Astrocyte of the spinal cord (primary cell): Measurements from ENCODE around the gene PKNOX1.
A peak's percentile ranks its signal among the peaks of the same experiment; 100 is the strongest.
"Not testable (repeated sequence)": the region's sequence is repeated elsewhere in the genome, so short reads cannot be mapped to it uniquely, and the experiment has no call there.

Experiments used
- DNase-seq: peaks from one replicate; pipeline ENCODE4 v3.0.0; 2011; ENCODE audit warnings: low read depth, low spot score
- H3K4me3 ChIP-seq: 2 replicates; pipeline ENCODE4 v1.5.1; 2011; ENCODE audit warnings: low read depth, mild to moderate bottlenecking, low read length, moderate library complexity
- CTCF ChIP-seq: IDR thresholded peaks from 2 replicates; pipeline ENCODE4 v1.5.1; 2012; ENCODE audit warnings: low read depth, mild to moderate bottlenecking, low read length, inconsistent platforms
- in situ Hi-C: cut with HindIII; loops from 2 replicates; pipeline ENCODE4 v1.10.0; 2017; ENCODE audit warnings: low sequenced_read_pairs

PKNOX1 gene

GRCh38 chr21:42986125-42986783 lies 11.9 kb downstream of the PKNOX1 start:
- in situ Hi-C loops, result no loop called here
- TF ChIP-seq CTCF, result no peak
- DNase-seq, result no peak
- H3K4me3 ChIP-seq, result no peak overlapping the region

DNA sequence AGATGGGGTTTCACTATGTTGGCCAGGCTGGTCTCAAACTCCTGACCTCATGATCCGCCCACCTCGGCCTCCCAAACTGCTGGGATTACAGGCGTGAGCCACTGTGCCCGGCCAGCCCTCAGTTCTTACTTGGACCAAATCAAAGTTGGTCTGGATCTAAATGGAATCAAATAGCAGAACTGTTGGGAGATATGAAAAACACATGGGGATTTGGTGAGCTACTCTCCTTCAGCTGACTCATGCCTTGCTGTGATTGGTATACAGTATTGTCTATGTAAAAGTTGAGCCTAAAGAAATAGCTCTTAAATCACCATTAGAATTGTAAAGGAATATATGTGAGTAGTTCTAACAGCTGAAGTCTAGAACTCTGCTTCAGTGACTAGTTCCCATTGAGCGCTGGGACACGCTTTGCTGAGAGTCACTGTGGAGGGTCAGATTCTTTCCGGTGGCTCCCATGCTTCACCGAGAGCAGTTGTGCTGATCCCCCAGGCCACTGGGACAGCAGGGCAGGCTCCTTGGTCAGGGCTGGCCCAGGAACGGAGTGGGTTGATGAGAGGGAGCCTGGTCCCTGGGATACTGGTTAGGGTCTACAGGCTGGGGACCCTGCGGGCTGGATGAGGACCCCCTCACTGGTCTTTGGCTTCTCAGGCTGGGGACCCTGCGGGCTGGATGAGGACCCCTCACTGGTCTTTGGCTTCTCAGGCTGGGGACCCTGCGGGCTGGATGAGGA lies 14.0 kb downstream of the PKNOX1 start:
- no peak for TF ChIP-seq CTCF
- in situ Hi-C loops, result no loop called here
- peak; percentile 42 for DNase-seq
- no peak overlapping the region for H3K4me3 ChIP-seq

DNA sequence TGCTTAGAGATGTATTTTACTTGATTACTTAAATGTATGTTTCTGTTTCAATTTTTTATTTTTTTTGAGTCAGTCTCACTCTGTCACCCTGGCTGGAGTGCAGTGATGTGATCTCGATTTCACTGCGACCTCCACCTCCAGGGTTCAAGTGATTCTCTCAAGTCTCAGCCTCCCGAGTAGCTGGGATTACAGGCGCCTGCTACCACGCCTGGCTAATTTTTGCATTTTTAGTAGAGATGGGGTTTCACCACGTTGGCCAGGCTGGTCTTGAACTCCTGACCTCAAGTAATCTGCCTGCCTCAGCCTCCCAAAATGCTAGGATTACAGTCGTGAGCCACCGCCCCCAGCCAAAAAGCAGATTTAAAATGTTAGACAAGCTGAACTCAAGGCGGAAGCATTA lies 15.0 kb downstream of the PKNOX1 start:
- H3K4me3 ChIP-seq, in situ Hi-C loops, DNase-seq: not testable (repeated sequence)

- in situ Hi-C loops, result no loop called here
- no peak overlapping the region for H3K4me3 ChIP-seq
- TF ChIP-seq CTCF, result no peak
- no peak for DNase-seq
Measured at GRCh38 chr21:42989816-42990650, 15.7 kb downstream of the PKNOX1 start.

DNA sequence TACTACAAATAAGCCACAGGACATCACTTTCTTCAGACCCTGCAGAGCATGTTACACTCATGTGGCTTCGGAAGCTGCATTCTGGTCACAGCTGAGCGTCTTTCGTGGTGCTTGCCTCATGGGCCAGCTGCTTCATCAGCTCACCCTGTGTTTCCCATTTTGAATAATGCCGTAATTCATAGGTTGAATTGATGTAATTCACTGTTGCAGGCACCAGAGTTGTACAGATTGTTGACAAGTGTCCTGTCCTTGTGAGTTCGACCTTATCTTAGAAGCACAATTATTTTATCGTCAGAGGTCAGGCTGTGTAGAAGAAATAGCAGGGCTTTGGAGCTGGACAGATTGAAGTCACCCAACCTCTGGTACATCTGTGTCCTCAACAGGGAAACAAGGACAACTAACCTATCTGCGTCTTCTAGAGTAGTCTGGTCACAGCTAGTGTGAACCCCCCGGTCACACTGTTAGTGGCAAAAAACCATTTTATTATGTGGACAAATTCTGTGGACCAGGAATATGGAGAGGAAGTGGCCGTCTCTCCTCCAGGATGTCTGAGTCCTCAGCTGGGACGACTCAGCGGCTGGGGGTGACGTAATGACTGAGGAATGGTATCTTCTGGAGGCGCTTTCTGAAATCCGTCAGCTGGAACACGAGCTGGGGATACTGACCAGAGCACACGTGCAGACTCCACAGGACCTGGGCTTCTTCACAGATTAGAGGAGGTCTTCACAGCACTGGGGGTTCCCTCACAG lies 17.8 kb downstream of the PKNOX1 start:
- peak; percentile 87 for DNase-seq
- no peak for TF ChIP-seq CTCF
- H3K4me3 ChIP-seq, result no peak overlapping the region
- in situ Hi-C loops, result no loop called here

- in situ Hi-C loops, result no loop called here
- no peak for DNase-seq
- H3K4me3 ChIP-seq, result no peak overlapping the region
- TF ChIP-seq CTCF, result no peak
Measured at GRCh38 chr21:42993051-42993712, 18.8 kb downstream of the PKNOX1 start.
